Astrocyte of the spinal cord (primary cell): Measurements from ENCODE around the gene P2RY6.
A peak's percentile ranks its signal among the peaks of the same experiment; 100 is the strongest.

ENCODE experiments used
- DNase-seq: peaks from one replicate; pipeline ENCODE4 v3.0.0; 2011; ENCODE audit warnings: low read depth, low spot score
- H3K4me3 ChIP-seq: 2 replicates; pipeline ENCODE4 v1.5.1; 2011; ENCODE audit warnings: low read depth, mild to moderate bottlenecking, low read length, moderate library complexity
- in situ Hi-C: cut with HindIII; loops from 2 replicates; pipeline ENCODE4 v1.10.0; 2017; ENCODE audit warnings: low sequenced_read_pairs
- TF ChIP-seq, protein P1 (sequence below): IDR thresholded peaks from 2 replicates; pipeline ENCODE4 v1.5.1; 2012; ENCODE audit warnings: low read depth, mild to moderate bottlenecking, low read length, inconsistent platforms

P2RY6 gene

DNA sequence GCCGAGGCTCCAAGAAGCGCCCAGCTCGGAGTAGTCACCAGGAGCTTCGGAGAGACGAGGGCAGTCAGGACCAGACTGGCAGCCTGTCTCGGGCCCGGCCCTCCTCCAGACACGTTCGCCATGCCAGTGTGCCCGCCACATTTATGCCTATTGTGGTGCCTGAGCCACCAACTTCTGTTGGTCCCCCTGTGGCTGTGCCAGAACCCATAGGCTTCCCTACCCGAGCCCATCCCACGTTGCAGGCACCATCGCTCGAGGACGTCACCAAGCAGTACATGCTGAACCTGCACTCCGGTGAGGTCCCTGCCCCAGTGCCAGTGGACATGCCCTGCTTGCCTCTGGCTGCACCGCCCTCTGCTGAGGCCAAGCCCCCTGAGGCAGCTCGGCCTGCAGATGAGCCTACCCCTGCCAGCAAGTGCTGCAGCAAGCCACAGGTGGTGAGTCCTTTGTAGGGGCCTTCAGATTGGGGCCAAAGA is 39.3 kb downstream of the P2RY6 start:
- TF ChIP-seq, protein P1, sequence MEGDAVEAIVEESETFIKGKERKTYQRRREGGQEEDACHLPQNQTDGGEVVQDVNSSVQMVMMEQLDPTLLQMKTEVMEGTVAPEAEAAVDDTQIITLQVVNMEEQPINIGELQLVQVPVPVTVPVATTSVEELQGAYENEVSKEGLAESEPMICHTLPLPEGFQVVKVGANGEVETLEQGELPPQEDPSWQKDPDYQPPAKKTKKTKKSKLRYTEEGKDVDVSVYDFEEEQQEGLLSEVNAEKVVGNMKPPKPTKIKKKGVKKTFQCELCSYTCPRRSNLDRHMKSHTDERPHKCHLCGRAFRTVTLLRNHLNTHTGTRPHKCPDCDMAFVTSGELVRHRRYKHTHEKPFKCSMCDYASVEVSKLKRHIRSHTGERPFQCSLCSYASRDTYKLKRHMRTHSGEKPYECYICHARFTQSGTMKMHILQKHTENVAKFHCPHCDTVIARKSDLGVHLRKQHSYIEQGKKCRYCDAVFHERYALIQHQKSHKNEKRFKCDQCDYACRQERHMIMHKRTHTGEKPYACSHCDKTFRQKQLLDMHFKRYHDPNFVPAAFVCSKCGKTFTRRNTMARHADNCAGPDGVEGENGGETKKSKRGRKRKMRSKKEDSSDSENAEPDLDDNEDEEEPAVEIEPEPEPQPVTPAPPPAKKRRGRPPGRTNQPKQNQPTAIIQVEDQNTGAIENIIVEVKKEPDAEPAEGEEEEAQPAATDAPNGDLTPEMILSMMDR, result no peak
- peak overlapping the region; percentile 40 for H3K4me3 ChIP-seq
- DNase-seq, result no peak
- in situ Hi-C loops, result no loop called here

DNA sequence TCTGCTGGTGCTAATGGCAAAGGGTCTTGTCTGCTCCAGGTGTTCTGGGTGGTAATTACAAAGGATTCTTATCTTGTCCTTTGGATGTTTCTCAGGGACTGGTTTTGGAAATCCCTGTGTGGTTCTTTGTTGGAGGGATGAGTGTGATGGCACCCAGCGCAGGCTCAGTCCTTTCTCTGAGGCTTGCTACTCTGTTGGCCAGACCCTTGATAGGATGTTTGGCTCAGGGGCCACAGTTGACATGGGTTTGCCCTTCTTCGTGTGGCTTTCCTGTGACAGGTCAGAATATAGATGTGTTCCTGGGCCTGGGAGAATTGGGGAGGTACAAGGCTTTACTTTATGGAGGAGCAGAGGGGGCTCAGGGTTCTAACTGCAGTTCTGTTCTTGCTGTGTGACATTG is 39.9 kb downstream of the P2RY6 start:
- no peak for DNase-seq
- TF ChIP-seq, protein P1, result no peak
- H3K4me3 ChIP-seq, result peak overlapping the region; percentile 40
- in situ Hi-C loops, result no loop called here

DNA sequence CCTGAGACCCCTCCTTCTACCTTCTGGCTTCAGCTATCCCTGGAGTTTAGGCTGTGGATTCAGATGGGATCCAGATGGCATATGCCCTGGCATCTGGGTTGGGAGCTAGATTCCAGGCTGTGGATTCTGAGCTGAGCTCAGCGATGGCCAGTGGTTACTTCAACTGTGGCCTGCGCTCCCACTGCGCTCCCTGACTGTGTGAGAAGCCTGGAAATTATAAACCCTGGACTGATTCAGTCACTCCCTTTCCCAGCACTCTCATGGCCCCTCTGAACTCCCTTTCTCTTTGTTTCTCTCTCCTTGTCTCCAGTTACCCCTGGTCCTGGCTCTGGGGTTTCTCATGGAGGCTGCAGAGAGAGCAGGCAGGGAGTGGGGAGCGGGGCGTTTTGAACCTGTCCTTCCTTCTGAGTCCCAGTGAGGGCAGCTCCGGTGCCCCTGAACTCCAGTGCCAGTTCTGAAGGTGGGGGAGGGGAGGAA is 40.8 kb downstream of the P2RY6 start:
- H3K4me3 ChIP-seq, result peak overlapping the region; percentile 40
- in situ Hi-C loops, result no loop called here
- TF ChIP-seq, protein P1, result no peak
- DNase-seq, result peak; percentile 72

DNA sequence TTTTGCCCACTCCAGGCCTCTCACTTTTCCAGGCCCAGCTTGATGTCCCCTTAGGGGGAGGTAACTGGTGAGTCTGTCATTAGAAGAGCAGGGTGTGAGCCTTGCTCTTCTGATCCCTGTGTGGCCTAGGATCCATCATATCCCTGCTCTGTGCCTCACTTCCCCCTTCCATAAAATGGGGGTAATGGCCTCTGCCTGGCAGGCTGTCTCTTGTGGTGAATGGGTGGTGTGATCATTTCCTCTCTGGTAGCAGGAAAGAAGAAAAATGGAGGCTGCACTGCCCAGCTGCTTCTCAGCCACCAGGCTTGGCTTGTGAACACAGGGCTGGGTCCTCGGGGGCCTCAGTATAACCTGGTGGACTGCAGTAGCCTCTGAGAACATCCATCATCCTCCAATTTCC is 41.5 kb downstream of the P2RY6 start:
- TF ChIP-seq, protein P1, result no peak
- in situ Hi-C loops, result no loop called here
- peak overlapping the region; percentile 40 for H3K4me3 ChIP-seq
- no peak for DNase-seq

DNA sequence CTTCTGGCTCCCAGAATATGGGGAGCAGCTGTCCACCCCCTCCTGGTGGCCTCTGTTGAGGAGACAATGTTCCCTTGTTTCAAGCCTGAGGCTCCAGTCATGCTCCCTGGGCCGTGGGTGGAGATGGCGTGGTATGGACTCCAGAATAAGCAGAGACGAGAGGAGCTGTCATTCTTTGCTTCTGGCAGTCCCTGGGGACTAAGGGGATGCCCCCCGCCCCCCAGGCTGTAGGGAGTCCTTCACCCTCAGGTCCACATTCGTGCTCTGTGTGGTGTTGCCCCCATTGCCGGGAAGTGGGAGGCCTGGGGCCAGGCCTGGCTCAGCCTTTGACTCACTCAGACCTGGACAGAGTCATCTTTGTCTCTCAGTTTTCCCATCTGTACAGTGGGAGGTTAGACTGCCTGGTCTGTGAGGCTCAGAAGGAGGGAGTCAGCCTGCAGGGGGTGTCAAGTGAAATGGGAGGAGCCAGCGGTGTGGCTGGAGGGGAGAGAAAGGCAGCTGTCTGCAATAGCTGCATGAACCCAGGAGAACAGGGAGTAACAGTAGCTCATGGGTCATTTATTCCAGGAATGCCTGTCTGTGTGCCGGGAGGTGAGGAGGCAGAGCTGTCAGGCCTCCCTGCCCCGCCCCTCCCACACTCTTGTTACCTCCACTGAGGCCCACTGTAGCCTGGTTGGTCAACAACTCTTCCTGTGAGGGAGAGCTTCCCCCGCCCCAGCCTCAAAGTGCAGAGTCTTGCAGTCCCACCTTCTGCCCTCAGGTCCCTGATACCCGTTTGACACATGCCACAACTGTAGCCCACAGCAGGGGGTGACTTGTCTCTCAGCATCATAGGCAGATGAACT is 42.2 kb downstream of the P2RY6 start:
- DNase-seq, result peak; percentile 76
- TF ChIP-seq, protein P1, result no peak
- in situ Hi-C loops, result no loop called here
- H3K4me3 ChIP-seq, result no peak overlapping the region

DNA sequence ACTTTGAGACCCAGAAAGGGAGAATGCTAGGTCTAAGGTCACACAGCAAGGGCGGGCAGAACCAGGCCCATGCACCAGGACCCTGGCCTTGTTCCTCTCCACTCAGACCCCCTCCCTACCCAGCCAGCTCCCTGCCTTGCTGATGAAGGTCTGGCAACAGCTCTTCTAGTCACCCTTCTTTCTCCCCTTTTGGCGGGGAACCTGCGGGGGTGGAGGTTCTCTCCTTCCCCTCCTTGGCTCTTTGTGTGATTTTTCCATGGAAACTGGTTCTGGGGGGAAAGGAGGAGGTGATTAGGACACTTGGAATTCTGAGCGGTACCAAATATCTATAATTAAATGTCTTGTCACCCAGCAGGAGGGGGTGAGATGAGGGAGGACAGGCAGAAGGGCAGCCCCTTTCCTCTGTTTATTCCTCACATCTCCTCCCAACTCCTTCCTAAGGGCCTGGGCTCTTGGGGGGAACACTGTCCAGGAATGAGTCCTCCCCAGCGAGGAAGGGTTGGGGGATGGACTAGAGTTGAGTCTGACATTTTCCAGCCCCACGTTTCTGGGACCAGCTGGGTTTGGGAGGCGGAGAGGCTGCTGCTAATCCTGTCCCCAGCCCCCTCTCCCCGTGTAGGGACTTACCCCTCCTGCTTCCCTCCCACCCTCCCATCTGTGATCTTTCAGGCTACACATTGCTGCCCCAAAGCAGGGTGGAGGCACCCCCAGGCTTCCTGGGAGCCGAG is 43.3 kb downstream of the P2RY6 start:
- TF ChIP-seq, protein P1, result no peak
- DNase-seq, result no peak
- in situ Hi-C loops, result no loop called here
- no peak overlapping the region for H3K4me3 ChIP-seq
